IPS DF 4.7 (cell line): ENCODE results near the gene PRCP.
"Not testable (repeated sequence)": the region's sequence is repeated elsewhere in the genome, so short reads cannot be mapped to it uniquely, and the experiment has no call there.

Source experiments
- DNase-seq: peaks from one replicate; pipeline ENCODE4 v3.0.0-alpha.2; 2013; ENCODE audit warnings: low spot score; ENCODE audit errors: extremely low read depth

Gene PRCP

DNA sequence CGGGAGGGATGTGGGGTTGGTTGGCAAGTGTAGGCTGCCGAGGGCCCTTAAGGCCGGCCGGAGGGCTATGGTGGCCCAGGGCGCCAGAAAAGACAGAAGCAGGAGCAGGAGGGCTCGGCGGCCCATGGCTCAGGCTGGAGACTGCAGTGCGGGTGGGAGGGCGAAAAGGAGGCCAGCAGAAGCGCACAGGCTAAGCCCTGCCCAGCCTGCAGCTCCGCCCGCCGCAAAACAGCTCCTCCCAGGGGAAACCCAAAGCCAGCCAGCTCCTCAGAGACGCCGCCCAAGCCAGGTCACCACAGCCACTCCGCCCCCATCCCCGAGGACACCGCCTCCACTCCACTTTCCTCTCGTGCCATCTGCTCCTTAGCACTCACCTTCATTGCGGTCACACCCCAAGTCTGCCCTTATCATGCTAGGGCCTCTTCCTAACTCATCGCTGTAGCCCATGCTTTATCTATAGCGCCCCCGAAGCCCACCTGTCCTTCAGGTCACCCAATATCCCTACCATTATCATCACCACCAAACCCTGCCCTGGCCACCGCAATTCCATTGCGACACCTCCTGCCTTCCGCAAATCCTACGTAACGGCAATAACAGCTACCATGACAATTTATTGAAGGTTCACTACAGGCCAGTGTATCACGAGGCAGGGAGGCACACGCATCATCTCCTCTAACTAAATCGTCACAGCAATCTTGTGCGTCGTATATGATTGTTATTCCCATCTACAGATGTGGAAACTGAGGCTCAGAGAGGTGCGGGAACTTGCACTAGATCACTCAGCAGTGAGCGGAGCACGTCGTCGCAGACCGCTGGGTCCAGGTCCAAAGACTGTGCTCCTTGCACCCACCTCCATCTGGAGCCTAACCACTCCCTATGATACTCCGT, at the start of gene PRCP:
Gene PRCP, minus strand, starts transcription at position 154 of the 888 bp plus-strand sequence. Its CDS starts 28 bp downstream, at position 126.
- DNase-seq = peak; percentile 69

DNA sequence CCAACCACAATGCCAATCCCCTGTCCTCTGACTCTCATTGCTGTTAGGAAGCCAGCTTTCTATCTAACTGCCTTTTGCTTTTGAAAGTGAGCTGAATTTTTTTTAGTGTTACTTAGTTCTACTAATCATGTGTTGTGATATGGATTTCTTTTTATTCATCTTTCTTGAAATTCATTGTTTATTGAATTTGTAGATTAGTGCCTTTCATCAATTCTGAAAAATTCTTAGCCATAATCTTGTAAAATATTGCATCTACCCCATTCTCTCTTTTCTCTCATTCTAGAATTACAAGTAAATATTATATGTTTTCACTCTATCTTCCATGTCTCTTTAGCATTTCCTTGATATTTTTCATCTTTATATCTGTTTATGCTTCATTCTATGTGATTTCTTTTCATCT, 49.1 kb upstream of the PRCP start:
- no peak for DNase-seq

DNA sequence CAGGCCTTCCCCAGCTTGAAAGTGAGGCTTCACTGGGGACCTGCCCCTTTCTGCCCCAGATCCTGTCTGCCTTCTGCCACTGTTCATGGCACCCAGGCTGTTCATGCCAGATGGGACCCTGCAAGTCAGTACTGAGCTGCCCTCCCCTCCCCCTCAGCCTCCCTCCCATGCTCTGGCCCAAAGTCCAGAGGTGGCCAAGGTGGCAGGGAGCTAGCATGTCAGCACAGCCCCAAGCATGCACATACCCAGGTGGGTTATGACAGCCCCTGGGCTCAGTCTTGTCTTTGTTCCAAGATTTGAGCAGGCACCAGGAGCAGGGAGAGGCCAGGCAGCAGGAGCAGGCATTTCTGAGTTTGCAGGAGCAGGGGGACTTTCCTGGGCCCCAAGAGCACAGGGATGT, 45.5 kb upstream of the PRCP start:
- DNase-seq = no peak

DNA sequence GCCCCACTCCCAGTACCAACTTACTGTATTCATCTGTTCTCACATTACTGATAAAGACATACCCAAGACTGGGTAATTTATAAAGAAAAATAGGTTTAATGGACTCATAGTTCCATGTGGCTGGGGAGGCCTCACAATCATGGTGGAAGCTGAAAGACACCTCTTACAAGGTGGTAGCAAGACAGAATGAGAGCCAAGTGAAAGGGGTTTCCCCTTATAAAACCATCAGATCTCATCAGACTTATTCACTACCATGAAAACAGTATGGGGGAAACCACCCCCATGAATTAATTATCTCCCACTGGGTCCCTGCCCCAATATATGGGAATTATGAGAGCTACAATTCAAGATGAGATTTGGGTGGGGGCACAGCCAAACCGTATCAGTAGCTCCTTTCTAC, 44.8 kb upstream of the PRCP start:
- DNase-seq = not testable (repeated sequence)

DNA sequence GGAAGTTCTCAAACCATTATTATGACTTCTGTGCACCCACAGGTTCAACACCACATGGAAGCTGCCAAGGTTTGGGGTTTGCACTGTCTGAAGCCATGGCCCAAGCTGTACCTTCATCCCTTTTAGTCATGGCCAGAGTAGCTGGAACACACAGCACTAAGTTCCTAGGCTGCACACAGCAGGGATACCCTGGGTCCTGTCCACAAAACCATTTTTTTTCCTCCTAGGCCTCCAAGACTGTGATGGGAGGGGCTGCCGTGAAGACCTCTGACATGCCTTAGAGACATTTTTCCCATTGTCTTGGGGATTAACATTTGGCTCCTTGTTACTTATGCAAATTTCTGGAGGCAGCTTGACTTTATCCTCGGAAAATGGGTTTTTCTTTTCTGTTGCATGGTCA, 44.0 kb upstream of the PRCP start:
- DNase-seq = no peak

DNA sequence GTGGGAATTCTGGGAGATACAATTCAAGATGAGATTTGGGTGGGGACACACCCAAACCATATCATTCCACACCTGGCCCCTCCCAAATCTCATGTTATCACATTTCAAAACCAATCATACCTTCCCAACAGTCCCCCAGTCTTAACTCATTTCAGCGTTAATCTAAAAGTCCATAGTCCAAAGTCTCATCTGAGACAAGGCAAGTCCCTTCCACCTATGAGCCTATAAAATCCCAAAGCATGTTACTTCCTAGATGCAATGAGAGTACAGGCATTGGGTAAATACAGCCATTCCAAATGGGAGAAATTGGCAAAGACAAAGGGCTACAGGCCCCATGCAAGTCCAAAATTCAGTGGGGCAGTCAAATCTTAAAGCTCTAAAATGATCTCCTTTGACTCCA, 43.2 kb upstream of the PRCP start:
- not testable (repeated sequence) for DNase-seq

DNA sequence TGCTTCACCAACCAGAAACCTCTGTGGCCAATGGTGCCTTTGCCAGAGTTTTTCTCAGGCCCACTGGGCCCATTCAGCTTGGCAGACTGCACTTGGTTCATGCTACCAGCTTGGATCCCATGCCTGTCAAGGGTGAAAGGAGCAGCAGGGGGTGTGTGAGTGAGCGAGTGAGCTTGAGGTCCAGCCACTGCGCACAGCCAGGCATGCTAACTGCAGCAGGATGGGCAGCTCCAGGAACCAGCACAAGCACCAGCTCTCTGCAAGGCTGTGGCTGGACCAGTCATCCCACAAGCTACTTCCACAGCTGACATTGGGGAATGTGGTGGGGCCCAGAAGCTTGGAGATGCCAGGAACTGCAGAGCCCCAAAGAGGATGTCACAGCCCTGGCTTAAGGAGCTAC, 42.1 kb upstream of the PRCP start:
- DNase-seq = no peak

DNA sequence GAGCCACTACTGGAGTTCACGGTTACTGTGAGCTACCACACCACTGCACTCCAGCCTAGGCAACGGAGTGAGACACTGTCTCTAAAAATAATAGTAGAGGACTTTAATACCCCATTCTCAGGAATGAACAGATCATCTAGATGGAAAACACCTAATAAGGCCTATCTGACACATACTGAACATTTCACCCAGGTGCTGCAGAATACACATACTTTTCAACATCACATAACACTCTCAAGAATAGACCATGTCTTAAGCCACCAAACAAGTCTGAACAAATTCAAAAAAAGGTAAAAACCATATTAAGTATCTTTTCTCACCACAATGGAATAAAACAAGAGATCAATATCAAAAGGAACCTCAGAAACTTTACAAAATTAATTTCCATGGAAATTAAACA, 39.2 kb upstream of the PRCP start:
- no peak for DNase-seq

DNA sequence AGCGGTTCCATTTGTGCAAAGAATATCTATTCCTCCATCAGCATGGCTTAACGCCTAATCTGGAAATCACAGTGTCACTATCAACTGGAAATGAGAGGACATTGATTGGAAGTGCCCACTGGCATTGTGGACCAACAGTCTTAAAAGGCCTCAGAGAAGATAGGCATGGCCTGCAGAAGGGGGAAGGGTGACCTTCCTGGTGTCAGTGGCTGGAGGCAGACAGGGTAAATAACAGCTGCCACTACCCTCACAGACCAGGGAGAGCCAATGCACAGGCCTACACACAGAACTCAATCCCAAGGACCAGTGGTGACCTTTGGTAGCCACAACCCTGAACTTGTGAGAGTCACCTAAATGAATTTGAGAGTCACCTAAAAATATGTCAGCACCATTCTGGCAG, 37.3 kb upstream of the PRCP start:
- DNase-seq = no peak

DNA sequence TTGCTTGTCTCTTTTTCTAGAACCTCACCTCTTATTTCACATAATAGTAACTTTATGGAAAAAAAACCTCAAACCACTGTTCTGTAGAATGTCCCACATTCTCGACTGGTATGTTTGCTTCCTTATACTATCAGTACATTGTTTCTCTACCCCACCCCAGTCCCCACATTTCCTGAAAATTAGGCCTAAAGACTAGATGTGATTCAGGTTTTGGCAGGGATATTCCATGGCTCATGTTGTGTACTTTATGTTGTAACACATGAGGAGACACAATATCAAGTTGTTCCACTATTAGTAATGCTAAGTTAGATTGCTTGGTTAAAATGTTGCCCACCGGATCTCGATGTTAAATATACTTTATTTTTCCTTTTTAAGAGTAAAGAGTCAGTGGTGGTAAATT, 36.0 kb upstream of the PRCP start:
- DNase-seq = no peak

DNA sequence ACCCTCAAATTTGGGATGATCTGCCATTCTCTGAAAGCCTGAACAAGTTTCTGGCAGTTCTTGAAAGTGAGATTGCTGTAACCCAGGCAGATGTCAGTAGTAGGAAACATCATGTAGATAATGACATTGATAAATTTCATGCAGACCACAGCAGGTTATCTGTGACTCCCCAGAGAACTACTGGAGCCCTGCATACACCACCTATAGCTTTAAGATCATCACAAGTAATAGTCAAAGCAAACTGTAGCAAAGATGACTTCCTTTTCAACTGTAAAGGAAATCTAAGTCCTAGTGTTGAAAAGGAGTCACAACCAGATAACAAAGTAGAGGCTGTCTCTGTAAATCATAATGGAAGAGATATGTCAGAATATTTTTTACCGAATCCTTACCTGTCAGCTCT, 32.3 kb upstream of the PRCP start:
- DNase-seq = no peak

DNA sequence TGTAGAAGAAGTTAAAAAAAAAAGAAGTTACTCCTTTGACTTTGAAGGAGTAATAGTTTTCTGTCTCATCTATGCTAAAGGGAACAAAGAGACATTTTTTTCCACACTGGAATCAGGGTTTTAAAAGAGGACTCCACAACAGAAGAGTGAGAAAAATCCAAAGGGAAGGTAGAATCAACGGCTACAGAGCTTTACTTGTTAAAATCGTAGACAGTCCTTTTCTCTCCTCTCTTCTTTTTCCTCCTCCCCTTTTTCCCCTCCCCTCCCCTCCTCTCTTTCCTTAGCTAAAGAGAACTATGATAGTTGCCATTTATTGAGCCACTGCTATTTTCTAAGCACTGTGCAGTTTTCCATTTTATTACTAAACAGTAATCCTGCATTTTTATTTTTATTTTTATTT, 30.5 kb upstream of the PRCP start:
- DNase-seq = no peak

DNA sequence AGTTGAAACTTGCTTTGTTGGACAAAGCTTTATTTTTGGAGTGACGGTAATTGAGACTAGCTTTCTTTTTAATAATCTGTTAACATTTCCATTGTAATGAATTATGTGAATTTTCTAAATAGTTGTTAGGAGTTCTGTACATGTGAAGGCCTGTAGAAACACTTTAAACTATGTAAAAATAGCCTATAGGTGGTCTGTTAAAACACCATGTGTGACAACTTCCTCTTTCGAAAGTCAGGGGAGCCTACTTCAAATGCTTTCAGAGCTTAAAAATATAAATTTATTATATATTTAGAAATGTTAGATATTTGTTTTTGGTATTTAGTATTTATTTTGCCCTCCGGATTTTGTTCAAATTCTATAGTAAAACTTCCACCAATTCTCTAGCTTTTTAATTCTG, 30.0 kb upstream of the PRCP start:
- no peak for DNase-seq

DNA sequence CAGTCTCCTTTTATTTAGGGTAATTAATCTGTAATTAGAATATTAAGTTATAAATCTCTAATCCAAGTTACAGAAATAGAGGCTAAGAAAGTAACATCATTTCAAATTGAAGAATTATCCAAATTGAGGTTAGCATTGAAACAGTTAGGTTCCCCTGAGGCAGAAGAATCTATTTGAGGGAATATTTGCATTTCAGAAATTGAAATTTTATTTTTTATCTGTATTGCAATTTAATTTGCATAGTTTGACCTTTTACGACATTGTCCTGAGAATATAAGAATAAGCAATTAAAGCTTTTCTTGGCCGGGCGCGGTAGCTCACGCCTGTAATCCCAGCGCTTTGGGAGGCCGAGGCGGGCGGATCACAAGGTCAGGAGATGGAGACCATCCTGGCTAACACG, 28.9 kb upstream of the PRCP start:
- DNase-seq = no peak

DNA sequence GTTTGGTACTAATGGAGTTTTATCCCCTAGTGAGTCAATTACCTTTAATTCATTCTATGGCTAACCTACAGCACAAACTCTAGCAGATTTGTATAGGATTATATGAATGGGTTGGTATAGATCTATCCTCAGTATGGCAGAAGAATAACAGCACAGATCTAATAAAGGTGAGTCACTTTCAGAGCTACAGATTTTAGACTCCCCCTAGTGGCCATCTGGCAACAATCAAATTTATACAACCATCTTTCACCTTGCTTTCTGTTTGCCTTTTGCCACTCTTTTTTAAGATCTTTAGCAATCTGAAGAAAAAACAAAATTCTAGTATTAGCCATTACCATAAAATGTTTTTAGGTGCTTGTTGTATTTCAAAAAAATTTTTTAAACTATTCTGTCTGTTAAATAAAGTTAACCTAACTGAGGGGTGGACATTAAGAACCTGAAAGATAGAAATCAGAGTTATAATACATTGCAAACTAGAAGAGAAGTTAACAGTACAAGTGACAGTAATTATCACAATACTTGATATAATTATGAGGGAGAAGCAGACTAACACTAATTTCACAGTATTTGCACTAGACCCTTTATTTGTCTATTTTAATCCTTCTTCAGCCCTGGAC, 27.1 kb upstream of the PRCP start:
- DNase-seq = peak; percentile 19

DNA sequence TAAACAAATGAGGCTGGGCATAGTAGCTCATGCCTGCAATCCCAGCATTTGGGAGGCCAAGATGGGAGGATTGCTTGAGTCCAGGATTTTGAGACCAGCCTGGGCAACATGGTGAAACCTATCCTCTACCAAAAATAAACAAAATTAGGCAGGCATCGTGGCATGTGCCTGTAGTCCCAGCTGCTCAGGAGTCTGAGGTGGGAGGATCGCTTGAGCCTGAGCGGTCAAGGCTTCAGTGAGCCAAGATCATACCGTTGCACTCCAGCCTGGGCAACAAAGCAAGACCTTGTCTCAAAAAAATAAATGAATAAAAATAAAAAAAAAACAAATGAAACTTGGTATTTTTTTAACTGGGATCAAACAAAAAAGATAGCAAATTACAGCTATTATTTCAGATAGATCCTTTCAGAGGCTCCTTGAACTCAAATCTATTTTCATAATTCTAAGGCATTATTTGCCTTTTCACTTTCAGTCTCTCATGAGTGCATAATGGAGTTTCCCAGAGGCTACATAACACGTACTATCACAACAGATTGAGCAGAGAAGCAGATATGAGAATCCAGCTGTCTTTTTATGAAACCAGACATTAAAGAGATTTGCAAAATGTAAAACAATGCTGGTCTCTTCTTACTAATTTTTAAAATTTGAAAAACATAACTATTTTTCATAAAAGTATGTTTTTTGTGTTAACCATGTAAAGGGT, 24.4 kb upstream of the PRCP start:
- DNase-seq = no peak

DNA sequence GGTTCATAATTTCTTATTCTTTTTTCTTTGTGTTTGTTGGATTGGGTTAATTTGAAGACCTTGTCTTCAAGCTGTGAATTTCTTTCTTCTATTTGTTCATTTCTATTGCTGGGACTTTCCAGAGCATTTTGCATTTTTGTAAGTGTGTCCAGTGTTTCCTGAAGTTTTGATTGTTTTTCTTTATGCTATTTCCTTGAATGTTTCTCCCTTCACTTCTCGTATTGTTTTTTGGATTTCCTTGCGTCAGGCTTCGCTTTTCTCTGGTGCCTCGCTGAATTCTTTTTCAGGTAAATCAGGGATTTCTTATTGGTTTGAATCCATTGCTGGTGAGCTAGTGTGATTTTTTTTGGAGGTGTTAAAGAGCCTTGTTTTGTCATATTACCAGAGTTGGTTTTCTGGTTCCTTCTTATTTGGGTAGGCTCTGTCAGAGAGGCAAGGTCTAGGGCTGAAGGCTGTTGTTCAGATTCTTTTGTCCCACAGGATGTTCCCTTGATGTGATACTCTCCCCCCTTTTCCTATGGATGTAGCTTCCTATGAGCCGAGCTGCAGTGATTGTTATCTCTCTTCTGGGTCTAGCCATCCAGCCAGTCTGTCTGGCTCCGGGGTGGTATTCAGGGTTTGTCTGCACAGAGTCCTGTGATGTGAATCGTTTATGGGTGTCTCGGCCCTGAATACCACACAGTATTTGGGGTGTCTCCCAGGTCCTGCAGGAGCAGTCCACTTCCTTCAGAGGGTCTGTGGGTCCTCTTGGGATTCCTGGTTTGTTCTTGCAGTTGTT, 22.4 kb upstream of the PRCP start:
- DNase-seq = not testable (repeated sequence)

DNA sequence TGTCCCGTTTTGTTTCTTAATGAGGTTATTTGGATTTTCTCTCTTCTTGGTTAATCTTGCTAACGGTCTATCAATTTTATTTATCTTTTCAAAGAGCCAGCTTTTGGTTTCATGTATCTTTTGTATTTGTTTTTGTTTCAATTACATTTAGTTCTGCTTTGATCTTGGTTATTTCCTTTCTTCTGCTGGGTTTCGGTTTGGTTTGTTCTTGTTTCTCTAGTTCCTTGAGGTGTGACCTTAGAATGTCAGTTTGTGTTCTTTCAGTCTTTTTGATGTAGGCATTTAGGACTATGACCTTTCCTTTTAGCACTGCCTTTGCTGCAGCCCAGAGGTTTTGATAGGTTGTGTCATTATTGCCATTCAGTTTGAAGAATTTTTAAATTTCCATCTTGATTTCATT, 20.0 kb upstream of the PRCP start:
- DNase-seq = not testable (repeated sequence)

DNA sequence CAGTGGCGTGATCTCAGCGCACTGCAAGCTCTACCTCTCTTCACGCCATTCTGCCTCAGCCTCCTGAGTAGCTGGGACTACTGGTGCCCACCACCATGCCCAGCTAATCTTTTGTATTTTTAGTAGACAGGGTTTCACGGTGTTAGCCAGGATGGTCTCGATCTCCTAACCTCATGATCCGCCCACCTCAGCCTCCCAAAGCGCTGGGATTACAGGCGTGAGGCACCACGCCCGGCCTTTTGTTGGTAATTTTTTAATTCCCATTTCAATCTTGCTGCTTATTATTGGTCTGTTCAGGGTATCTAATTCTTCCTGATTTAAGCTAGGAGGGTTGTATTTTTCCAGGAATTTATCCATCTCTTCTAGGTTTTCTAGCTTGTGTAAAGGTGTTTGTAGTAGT, 19.6 kb upstream of the PRCP start:
- DNase-seq = not testable (repeated sequence)

DNA sequence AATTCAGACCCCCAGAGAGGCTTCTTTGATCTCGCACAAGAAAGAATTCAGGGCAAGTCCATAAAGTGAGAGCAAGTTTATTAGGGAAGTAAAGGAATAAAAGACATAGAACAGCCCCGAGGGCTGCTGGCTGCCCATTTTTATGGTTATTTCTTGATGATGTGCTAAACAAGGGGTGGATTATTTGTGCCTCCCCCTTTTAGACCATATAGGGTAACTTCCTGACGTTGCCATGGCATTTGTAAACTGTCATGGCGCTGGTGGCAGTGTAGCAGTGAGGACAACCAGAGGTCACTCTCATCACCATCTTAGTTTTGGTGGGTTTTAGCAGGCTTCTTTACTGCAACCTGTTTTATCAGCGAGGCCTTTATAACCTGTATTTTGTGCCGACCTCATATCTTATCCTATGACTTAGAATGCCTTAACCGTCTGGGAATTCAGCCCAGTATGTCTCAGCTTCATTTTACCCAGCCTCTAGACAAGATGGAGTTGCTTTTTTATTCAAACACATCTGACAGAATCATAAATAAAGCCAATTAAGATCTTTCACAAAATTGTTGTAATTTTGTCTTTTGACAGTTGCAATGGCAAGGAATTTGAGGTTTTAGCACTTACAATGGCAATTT, 8.9 kb upstream of the PRCP start:
- no peak for DNase-seq

DNA sequence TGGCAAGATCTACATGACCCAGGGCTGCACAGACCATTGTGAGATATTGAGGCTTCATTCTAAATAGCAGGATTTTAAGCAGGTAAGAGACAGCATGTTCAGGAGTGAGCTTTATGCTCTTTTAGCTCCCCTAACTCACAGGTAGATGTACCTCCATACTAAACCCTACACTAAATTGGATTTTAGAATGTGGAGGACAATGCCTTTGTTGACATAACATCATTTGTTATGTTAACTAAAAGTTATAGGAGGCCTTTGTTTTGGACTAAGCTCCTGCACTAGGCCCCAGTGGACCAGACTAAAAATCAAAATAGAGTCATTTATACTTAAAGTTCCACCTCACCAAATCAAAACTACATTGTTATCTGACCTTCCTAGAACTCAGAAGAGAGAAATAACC, 8.1 kb upstream of the PRCP start:
- no peak for DNase-seq
